ENCODE data around the gene KCNJ10. TPM values are rescaled to one million over a fixed set of nuclear protein-coding genes. Genes with fewer than 3 reads are reported as not detected.

Gene KCNJ10
- total RNA-seq, 1 donor from 2014 or later = not detected

DNA sequence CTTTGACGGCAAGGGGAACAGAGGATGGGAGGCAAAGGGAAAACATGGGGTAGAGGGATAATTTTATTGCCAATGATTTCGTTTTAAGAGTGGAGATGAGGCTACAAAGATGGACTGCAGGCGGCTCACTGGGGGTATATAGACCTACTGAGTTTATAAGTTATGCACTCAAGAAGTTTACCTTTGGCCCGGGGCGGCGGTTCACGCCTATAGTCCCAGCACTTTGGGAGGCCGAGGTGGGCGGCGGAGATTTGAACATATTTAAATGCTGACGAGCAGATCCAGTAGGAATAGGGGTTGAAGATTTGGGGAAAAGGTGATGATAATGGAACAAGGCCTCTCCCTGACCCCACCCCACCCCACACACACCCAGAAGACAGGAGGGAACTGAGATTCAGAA, 107.8 kb downstream of the KCNJ10 start:
- H3K36me3 Mint-ChIP-seq (ENCODE audit: unreplicated experiment) = no peaks in the 10 kb centered on the region
- H3K4me1 Mint-ChIP-seq (ENCODE audit: low read depth, unreplicated experiment) = no peaks in the 10 kb centered on the region
- no peak for DNase-seq
- peaks cover 3% of the 10 kb centered on the region for H3K27me3 Mint-ChIP-seq (ENCODE audit: unreplicated experiment)
- peaks cover 3% of the 10 kb centered on the region for H3K9me3 Mint-ChIP-seq (ENCODE audit: unreplicated experiment)
- H3K27ac Mint-ChIP-seq (ENCODE audit: unreplicated experiment) = no peak overlapping the region
- no peak overlapping the region for H3K4me3 Mint-ChIP-seq (ENCODE audit: unreplicated experiment)
- TF ChIP-seq, protein P1, sequence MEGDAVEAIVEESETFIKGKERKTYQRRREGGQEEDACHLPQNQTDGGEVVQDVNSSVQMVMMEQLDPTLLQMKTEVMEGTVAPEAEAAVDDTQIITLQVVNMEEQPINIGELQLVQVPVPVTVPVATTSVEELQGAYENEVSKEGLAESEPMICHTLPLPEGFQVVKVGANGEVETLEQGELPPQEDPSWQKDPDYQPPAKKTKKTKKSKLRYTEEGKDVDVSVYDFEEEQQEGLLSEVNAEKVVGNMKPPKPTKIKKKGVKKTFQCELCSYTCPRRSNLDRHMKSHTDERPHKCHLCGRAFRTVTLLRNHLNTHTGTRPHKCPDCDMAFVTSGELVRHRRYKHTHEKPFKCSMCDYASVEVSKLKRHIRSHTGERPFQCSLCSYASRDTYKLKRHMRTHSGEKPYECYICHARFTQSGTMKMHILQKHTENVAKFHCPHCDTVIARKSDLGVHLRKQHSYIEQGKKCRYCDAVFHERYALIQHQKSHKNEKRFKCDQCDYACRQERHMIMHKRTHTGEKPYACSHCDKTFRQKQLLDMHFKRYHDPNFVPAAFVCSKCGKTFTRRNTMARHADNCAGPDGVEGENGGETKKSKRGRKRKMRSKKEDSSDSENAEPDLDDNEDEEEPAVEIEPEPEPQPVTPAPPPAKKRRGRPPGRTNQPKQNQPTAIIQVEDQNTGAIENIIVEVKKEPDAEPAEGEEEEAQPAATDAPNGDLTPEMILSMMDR (IDR thresholded peaks at IDR 0.05; ENCODE audit: partially characterized antibody, unreplicated experiment) = no peak

- Mint-ChIP-seq H3K36me3 (ENCODE audit: unreplicated experiment) (no peaks in the 10 kb centered on the region), H3K4me1 (ENCODE audit: low read depth, unreplicated experiment) (no peaks in the 10 kb centered on the region), H3K27me3 (ENCODE audit: unreplicated experiment) (peaks cover 3% of the 10 kb centered on the region), H3K9me3 (ENCODE audit: unreplicated experiment) (peaks cover 3% of the 10 kb centered on the region), H3K27ac (ENCODE audit: unreplicated experiment) (no peak overlapping the region), H3K4me3 (ENCODE audit: unreplicated experiment) (no peak overlapping the region)
- no peak for DNase-seq
- TF ChIP-seq, protein P1 (IDR thresholded peaks at IDR 0.05; ENCODE audit: partially characterized antibody, unreplicated experiment) = no peak
These were observed 108.3 kb downstream of the KCNJ10 start for GRCh38 chr1:159961636-159962035.

- Mint-ChIP-seq H3K9me3 (ENCODE audit: unreplicated experiment) (peaks cover 3% of the 10 kb centered on the region), H3K4me3 (ENCODE audit: unreplicated experiment) (no peak overlapping the region), H3K36me3 (ENCODE audit: unreplicated experiment) (no peaks in the 10 kb centered on the region), H3K27me3 (ENCODE audit: unreplicated experiment) (peaks cover 3% of the 10 kb centered on the region), H3K4me1 (ENCODE audit: low read depth, unreplicated experiment) (no peaks in the 10 kb centered on the region), H3K27ac (ENCODE audit: unreplicated experiment) (no peak overlapping the region)
- TF ChIP-seq, protein P1 (IDR thresholded peaks at IDR 0.05; ENCODE audit: partially characterized antibody, unreplicated experiment) = no peak
- DNase-seq = no peak
These were observed 109.1 kb downstream of the KCNJ10 start for GRCh38 chr1:159960721-159961381.

GRCh38 chr1:159959451-159959850, 110.5 kb downstream of the KCNJ10 start:
- peaks cover 3% of the 10 kb centered on the region for H3K9me3 Mint-ChIP-seq (ENCODE audit: unreplicated experiment)
- peaks cover 3% of the 10 kb centered on the region for H3K27me3 Mint-ChIP-seq (ENCODE audit: unreplicated experiment)
- no peaks in the 10 kb centered on the region for H3K4me1 Mint-ChIP-seq (ENCODE audit: low read depth, unreplicated experiment)
- no peaks in the 10 kb centered on the region for H3K36me3 Mint-ChIP-seq (ENCODE audit: unreplicated experiment)
- TF ChIP-seq, protein P1 (IDR thresholded peaks at IDR 0.05; ENCODE audit: partially characterized antibody, unreplicated experiment) = no peak
- H3K27ac Mint-ChIP-seq (ENCODE audit: unreplicated experiment) = no peak overlapping the region
- no peak for DNase-seq
- no peak overlapping the region for H3K4me3 Mint-ChIP-seq (ENCODE audit: unreplicated experiment)

DNA sequence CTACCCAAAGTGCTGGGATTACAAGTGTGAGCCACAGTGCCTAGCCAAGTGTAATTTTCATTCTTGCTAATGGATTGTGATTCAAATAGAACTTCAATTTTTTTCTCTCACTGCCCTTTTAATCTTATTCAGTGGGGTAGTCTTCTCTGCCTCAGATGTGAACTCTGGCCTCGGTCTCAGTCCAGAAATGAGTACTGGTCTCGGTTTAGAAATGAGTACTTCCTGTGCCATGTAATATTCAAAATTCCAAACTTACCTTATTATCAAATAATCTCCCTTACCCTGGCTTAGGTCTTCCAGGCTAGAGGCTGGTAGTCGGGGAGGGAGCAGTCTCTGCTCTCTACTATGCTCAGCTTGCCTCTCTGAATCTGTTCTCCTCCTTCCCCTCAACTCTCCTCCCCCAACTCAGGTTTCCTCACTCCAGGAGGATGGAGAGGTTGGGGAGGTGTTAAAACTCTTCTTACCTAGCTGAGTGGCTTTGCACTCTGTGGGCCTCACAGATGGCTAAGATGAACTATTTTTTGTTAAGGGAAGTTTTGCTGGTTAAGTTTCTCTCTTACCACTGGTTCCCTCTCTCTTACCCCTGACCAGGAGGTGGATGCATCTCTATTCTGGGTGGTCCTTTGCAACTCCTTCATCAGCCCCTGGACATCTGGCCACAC, 111.1 kb downstream of the KCNJ10 start:
- TF ChIP-seq, protein P1 (IDR thresholded peaks at IDR 0.05; ENCODE audit: partially characterized antibody, unreplicated experiment) = no peak
- H3K4me3 Mint-ChIP-seq (ENCODE audit: unreplicated experiment) = no peak overlapping the region
- H3K27me3 Mint-ChIP-seq (ENCODE audit: unreplicated experiment) = peaks cover 5% of the 10 kb centered on the region
- no peak for DNase-seq
- no peaks in the 10 kb centered on the region for H3K36me3 Mint-ChIP-seq (ENCODE audit: unreplicated experiment)
- no peaks in the 10 kb centered on the region for H3K4me1 Mint-ChIP-seq (ENCODE audit: low read depth, unreplicated experiment)
- no peak overlapping the region for H3K27ac Mint-ChIP-seq (ENCODE audit: unreplicated experiment)
- H3K9me3 Mint-ChIP-seq (ENCODE audit: unreplicated experiment) = peaks cover 3% of the 10 kb centered on the region
